Activated CD8-positive, alpha-beta T cell treated with anti-CD3 and anti-CD28 coated beads, Interleukin-2, amount 10 ng/mL, durations not matched to agents 7 days and 5 days (primary cell): Measurements from ENCODE around the gene PFKL. TPM values are rescaled to one million over a fixed set of nuclear protein-coding genes. Genes with fewer than 3 reads are reported as not detected.
A peak's percentile ranks its signal among the peaks of the same experiment; 100 is the strongest.

Experiments
- ATAC-seq: fragments of 150-1000 bp; cut with Tn5 transposase; one replicate; pipeline ENCODE4 v1.10.0; 2021; ENCODE audit warnings: moderate library complexity
- CTCF ChIA-PET: fragments of 350-600 bp; sonication (Branson Sonifier 250); formaldehyde crosslinking; loops from one replicate; lab custom pipeline; 2021; ENCODE audit warnings: antibody characterized with exemption; lab: Charles Lee
- POLR2A ChIA-PET: fragments of 350-600 bp; sonication (Branson Sonifier 250); formaldehyde crosslinking; loops from one replicate; lab custom pipeline; 2021; ENCODE audit warnings: antibody characterized with exemption; lab: Charles Lee
- DNase-seq: peaks from one replicate; pipeline ENCODE4 v3.0.0-alpha.2; 2020
- H3K27ac Mint-ChIP-seq: one replicate; pipeline ENCODE4 v1.8.0; 2021; ENCODE audit warnings: mild to moderate bottlenecking, mixed read lengths
- H3K27me3 Mint-ChIP-seq: one replicate; pipeline ENCODE4 v1.8.0; 2021; ENCODE audit warnings: low read depth, mixed read lengths
- H3K36me3 Mint-ChIP-seq: one replicate; pipeline ENCODE4 v1.8.0; 2021; ENCODE audit warnings: low read depth, mixed read lengths
- H3K4me1 Mint-ChIP-seq: one replicate; pipeline ENCODE4 v1.8.0; 2021; ENCODE audit warnings: low read depth, mixed read lengths
- H3K4me3 Mint-ChIP-seq: one replicate; pipeline ENCODE4 v1.8.0; 2021; ENCODE audit warnings: mild to moderate bottlenecking, mixed read lengths
- H3K9me3 Mint-ChIP-seq: one replicate; pipeline ENCODE4 v1.8.0; 2022; ENCODE audit warnings: mixed read lengths; ENCODE audit not compliant: insufficient read depth
- total RNA-seq, 2 experiments: library from RNA; stranded (reverse); gene quantifications; one replicate each; pipeline ENCODE4 v1.2.3, GENCODE V29; 2021

The PFKL gene
- total RNA-seq, 2 experiments from 2014 or later, result 191 to 199 TPM

DNA sequence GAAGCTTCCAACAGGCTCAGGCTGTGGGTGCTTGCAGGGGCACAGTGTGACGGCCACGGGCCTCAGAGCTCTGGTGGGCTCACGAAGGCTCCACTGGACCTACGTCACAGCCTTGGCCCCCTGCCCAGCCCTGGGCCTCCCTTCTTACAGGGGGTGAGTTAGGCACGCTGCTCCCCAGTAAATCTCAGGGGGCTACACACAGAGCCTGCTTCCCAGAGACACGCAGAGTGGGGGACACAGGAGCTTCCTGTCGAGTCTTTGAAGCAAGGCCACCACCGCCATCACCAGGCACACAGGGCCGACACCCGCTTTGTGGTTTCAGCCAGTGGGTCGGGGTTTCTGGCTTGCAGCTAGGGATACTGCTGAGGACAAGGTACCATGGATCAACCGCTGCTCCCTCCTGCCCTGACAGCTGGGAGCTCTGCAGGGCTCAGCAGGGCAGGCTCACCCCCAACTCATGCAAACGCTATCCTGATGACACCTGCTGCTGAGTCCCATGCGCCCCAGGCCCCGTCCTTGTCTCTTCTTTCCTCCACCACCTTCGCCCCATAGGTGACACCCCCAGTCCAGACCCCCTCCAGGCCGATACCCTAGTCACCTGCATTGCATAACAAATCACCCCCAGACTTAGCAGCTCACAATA, 44.8 kb downstream of the PFKL start:
- Mint-ChIP-seq H3K9me3 (no peaks in the 10 kb centered on the region), H3K27me3 (peaks cover 15% of the 10 kb centered on the region), H3K27ac (peak overlapping the region; percentile 33), H3K4me3 (no peak overlapping the region), H3K4me1 (peaks cover 26% of the 10 kb centered on the region), H3K36me3 (no peaks in the 10 kb centered on the region)
- ChIA-PET POLR2A (interaction anchor here (1.9 kb wide), 1 partner anchor 9 kb away, joined by 4 read pairs; the partner anchor contains the start of gene TRPM2), CTCF (interaction anchor here (0.8 to 1.8 kb wide), 3 partner anchors 9 to 449 kb away, joined by 3 to 5 read pairs (median 4); partner anchors contain the start of gene TRPM2)
- ATAC-seq (no peak), DNase-seq (no peak)

DNA sequence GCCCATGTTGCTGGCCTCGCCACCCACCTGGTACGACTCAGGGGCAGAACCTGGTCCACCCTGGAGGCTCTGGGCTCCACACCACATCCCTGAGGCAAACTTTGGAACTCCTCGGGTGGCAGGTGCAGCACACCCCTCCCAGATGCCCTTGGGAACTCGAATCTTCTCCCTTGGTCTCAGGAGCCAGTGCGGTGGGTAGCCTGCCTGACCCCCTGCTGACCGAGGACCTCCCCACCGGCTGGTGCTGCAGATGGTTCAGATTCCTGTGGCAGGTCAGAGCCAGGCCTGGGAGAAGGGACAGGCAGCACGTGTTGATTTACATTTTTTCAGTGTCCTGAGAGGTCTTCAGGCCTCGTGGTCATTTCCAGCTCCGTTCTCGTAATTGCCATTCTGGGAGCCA, 45.6 kb downstream of the PFKL start:
- Mint-ChIP-seq H3K9me3 (no peaks in the 10 kb centered on the region), H3K36me3 (no peaks in the 10 kb centered on the region), H3K27ac (no peak overlapping the region), H3K4me1 (peaks cover 18% of the 10 kb centered on the region), H3K4me3 (no peak overlapping the region), H3K27me3 (peaks cover 15% of the 10 kb centered on the region)
- ChIA-PET POLR2A (interaction anchor here (1.9 kb wide), 1 partner anchor 8 kb away, joined by 4 read pairs; the partner anchor contains the start of gene TRPM2), CTCF (no interaction called here)
- no peak for DNase-seq
- ATAC-seq, result no peak

DNA sequence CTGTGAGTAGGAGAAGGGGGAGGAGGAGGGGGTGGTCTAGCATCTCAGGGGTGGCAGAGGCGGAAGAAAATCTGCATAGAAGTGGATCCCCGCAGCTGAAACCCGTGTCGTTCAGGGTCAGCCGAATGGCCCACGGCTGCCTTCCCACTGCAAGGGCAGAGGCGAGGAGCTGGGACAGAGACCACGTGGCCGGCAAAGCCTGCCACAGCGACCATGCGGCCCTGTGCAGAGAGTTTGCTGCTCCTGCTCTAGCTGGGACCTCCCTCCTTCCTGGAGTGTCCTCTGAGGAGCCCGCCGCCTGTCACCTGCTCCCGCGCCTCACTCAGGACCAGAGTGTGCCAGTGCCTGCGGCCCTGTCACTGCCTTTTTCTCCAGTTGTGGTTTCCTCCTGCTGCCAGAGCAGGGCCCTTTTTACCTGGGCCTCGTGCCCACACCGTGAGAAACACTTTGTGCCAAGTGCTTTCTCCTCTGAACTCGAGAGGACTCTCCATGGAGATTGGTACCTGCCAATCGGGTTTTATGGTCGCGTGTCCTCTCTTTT, 48.1 kb downstream of the PFKL start:
- ChIA-PET CTCF (no interaction called here), POLR2A (no interaction called here)
- peaks cover 28% of the 10 kb centered on the region for H3K4me1 Mint-ChIP-seq
- peaks cover 3% of the 10 kb centered on the region for H3K36me3 Mint-ChIP-seq
- H3K27me3 Mint-ChIP-seq, result peaks cover 19% of the 10 kb centered on the region
- no peak overlapping the region for H3K27ac Mint-ChIP-seq
- H3K4me3 Mint-ChIP-seq, result no peak overlapping the region
- ATAC-seq (no peak), DNase-seq (no peak)
- H3K9me3 Mint-ChIP-seq, result no peaks in the 10 kb centered on the region

DNA sequence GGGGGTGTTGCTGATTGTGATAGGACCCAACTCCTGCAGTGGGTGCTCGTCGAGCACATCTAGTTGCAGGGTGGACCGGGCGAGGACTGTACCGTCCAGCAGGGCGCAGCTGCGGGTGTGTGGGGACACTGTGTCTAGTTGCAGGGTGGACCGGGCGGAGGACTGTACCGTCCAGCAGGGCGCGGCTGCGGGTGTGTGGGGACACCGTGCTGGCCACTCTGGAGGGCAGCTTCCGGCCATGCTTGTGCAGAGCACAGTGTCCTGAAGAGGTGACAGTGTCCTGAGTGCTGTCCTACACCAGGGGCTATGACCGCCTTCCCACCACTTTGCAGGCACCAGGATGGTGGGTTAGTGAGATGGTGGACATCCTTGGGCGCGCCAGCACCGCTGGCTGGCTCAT, 49.0 kb downstream of the PFKL start:
- POLR2A ChIA-PET, result no interaction called here
- Mint-ChIP-seq H3K4me1 (peaks cover 33% of the 10 kb centered on the region), H3K36me3 (peaks cover 12% of the 10 kb centered on the region), H3K4me3 (no peak overlapping the region), H3K27me3 (peaks cover 19% of the 10 kb centered on the region), H3K27ac (no peak overlapping the region), H3K9me3 (no peaks in the 10 kb centered on the region)
- DNase-seq (no peak), ATAC-seq (no peak)
- CTCF ChIA-PET, result no interaction called here

DNA sequence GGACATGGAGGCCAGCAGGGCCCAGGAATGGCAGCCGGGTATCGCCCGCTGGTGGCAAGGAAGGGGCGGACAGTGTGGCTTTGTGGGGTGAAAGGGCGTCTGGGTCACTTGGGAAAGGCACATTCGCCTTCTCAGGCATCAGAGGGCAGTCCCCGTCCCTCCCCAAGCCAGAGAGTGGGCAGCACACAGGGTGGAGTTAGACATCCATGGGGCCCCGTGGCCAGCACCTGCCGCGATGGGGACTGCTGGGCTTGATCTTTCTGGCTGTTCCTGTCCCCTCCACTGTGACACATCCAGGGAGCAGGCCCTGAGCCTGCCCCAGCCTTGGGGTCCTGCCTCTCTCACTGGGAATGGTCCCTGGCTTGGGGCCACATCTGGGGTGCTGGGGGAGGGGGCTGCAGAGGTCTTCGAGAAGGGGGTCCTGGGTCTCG, 49.6 kb downstream of the PFKL start:
- Mint-ChIP-seq H3K27ac (no peak overlapping the region), H3K4me3 (no peak overlapping the region), H3K4me1 (peaks cover 38% of the 10 kb centered on the region), H3K27me3 (peaks cover 19% of the 10 kb centered on the region), H3K36me3 (peaks cover 17% of the 10 kb centered on the region), H3K9me3 (peaks cover 3% of the 10 kb centered on the region)
- ATAC-seq (no peak), DNase-seq (no peak)
- ChIA-PET POLR2A (no interaction called here), CTCF (no interaction called here)

DNA sequence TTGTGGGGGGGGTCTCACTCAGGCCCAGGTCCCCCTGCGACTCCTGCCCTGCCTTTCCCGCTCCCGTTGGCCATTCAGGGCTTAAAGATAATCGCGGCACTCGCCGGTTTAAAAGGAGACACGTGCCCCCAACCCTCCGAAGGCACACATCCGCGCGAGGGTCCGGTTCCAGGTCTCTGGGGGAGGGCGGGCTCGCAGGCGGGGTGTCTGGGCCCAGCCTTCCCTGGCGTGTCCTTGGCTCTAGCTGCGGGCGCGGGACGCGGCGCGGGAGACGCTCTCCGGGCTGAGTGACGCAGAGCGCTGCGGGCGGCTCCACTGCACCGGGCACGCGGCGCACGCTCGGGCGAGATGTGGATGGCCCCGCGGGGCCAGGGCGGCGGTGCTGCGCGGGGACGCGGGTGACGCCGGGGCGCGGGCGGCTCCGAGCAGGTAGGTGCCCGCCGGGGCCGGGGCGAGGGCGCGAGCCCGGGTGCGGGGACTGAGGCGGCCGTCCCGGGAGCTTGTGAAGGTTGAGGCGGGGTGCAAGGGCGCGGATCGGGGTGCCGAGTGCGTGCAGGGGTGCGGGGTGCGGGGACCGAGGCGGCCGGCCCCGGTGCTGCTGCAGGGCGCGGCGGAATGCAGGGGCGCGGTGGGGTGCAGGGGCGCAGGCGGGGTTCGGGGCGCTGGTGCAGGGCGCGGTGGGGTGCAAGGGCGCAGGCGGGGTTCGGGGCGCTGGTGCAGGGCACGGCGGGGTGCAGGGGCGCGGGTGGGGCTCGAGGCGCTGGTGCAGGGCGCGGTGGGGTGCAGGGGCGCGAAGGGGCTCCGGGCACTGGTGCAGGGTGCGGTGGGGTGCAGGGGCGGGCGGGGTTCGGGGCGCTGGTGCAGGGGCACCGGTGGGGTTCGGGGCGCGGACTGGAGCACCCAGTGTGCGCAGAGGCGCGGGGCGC, 50.3 kb downstream of the PFKL start:
- ATAC-seq, result no peak
- Mint-ChIP-seq H3K9me3 (peaks cover 3% of the 10 kb centered on the region), H3K27ac (no peak overlapping the region), H3K27me3 (peaks cover 19% of the 10 kb centered on the region), H3K36me3 (peaks cover 24% of the 10 kb centered on the region), H3K4me3 (no peak overlapping the region), H3K4me1 (peaks cover 42% of the 10 kb centered on the region)
- ChIA-PET CTCF (no interaction called here), POLR2A (no interaction called here)
- no peak for DNase-seq

DNA sequence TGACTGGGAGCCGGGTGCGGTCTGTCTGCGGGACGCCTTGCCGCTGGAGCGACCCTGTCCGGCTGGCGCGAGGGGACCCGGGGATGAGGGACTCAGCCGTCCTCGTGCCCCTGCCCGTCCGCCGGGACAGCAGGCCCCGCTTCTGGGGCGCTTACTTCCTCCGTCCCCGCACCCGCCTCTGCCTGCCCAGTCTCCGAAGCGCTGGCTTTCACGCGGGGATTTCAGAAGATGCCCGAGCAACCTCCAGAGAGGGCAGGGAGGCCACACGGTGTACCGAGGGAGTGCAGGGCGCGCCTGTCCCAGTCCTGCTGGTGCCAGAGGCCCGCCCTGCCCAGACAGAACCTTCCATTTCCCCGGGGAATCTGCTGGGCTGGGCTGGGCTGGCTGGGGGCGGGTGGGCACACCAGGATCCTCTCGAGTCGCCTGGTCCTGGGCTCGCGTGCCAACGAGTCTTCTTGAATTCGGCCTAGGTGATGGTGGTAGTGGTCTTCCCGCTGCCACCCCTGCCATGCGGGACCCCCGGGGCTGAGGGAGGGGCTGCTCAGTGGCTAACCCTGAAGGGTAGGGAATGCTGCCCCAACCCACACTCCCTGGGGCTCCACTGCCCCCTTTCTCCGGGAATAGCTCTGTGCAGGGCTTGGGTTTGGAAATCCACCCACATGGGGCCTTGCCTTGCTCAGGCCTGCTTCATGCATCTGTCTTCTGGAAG, 51.1 kb downstream of the PFKL start:
- POLR2A ChIA-PET, result no interaction called here
- peaks cover 3% of the 10 kb centered on the region for H3K9me3 Mint-ChIP-seq

DNA sequence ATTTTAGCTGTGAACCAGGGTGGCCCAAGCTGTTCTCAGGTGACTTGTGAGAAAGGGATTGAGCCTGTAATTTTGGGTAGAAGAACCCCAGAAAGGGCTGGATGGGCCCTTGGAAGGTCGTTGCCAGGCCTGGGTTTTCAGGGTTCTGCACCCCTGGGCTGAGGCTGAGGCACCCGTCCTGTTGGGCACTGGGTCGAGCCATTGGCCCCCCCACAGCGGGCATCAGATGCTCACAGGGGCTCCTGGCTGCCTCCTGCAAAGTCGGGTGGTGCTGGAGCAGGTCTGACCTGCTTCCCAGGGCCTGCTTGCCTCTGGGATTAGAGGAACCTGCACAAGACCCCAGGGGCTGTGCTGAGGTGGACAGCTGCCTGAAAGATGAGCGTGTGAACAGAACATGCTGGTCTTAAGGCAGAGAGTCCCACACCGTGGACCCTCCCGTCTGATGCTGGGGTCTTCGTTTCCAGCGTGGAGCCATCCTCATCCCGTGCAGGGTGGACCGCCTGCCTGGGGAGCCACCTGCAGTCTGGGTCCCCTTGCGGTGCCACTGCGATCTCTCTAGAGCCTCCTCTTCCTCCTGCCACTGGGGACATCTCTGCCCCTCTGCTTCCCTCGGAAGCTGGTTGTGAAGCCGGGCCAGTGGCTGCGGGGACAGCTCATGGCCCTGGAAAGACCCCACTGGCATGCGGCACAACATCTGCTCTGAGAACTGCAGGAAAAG, 51.8 kb downstream of the PFKL start:
- POLR2A ChIA-PET, result no interaction called here
- H3K27me3 Mint-ChIP-seq, result peaks cover 14% of the 10 kb centered on the region
- ATAC-seq, result no peak
- peaks cover 38% of the 10 kb centered on the region for H3K36me3 Mint-ChIP-seq
- CTCF ChIA-PET, result interaction anchor here (1.1 kb wide), 1 partner anchor 12 kb away, joined by 5 read pairs; no protein-coding TSS in a partner anchor
- DNase-seq, result no peak
- peaks cover 3% of the 10 kb centered on the region for H3K9me3 Mint-ChIP-seq
- peaks cover 56% of the 10 kb centered on the region for H3K4me1 Mint-ChIP-seq
- no peak overlapping the region for H3K27ac Mint-ChIP-seq
- no peak overlapping the region for H3K4me3 Mint-ChIP-seq

More for the DNA sequence above, 51.1 kb downstream of the PFKL start:
- no peak overlapping the region for H3K27ac Mint-ChIP-seq
- peaks cover 31% of the 10 kb centered on the region for H3K36me3 Mint-ChIP-seq
- ATAC-seq (no peak), DNase-seq (no peak)
- H3K27me3 Mint-ChIP-seq, result peaks cover 19% of the 10 kb centered on the region
- no peak overlapping the region for H3K4me3 Mint-ChIP-seq
- CTCF ChIA-PET, result interaction anchor here (1.1 kb wide), 1 partner anchor 11 kb away, joined by 5 read pairs; no protein-coding TSS in a partner anchor
- peaks cover 49% of the 10 kb centered on the region for H3K4me1 Mint-ChIP-seq

DNA sequence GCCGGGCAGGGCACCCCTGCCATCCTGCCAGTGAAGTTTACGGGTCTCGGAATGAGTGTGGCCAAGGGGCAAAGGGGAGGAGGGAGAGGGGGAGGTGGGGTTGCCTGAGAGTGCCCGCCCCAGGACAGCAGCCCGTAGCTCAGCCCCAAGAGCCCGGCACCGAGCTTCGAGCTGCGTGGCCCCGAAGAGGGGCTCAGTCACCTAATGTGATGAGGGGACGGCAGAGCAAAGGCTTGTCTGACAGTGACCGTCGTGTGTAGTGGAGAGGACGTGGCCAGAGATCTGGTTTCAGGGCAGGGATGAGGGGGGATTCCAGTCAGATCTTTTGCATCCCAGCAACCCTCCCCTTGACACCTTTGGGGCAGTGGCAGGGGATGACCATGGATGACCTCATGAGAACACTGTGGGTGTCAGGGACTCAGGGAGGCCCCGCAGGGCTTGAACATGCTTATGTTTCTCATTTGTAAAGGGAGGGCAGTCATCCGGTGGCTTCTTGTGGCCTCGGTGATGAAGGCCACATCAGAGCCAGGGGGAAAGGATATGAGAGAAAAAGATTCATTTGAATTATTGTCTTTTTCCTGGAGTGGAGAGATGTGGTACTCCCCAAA, 52.5 kb downstream of the PFKL start:
- ATAC-seq (no peak), DNase-seq (peak; percentile 54)
- Mint-ChIP-seq H3K4me3 (peak overlapping the region; percentile 76), H3K36me3 (peaks cover 45% of the 10 kb centered on the region), H3K9me3 (peaks cover 3% of the 10 kb centered on the region), H3K4me1 (peaks cover 63% of the 10 kb centered on the region), H3K27me3 (peaks cover 11% of the 10 kb centered on the region), H3K27ac (peak overlapping the region; percentile 83)
- POLR2A ChIA-PET, result interaction anchor here (1.3 to 1.5 kb wide), 2 partner anchors 8 to 13 kb away, joined by 4 to 10 read pairs; partner anchors contain the start of gene CFAP410
- CTCF ChIA-PET, result interaction anchor here (0.7 to 1.2 kb wide), 3 partner anchors 12 to 128 kb away, joined by 3 to 4 read pairs (median 4); no protein-coding TSS in a partner anchor

DNA sequence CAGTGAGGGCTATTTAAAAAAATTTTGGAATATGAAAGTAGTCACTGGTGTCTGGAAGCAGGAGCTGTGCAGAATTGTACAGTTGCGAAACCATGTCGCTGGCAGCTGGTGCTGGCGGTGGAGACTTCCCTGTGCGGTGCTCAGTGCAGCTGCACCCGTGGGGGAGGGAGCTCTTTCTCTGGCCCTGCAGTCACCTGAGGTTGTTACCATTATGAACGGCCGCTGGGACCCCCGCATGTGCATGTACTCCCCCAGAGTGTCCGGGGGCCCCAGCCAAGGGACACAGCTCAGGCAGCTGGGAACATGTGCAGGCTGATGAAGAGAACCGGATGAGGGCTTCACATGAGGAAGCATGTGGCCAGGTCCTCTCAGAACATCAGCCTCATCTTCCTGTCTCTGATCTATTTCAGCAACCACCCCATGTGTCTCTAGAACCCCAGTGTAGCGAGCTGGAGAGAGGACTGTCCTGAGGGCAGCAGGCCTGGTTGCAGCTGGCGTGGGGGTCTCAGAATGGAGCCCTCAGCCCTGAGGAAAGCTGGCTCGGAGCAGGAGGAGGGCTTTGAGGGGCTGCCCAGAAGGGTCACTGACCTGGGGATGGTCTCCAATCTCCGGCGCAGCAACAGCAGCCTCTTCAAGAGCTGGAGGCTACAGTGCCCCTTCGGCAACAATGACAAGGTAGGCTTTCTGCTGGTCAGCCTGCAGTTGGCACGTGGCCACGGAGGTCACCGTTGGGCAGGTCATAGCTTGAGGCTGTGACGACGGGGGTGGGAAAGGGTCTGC, 53.5 kb downstream of the PFKL start, which contains the start of gene TRPM2:
Gene TRPM2, plus strand, starts transcription at position 431 of the 780 bp plus-strand sequence. Its CDS starts 80 bp downstream, at position 511.
- peaks cover 54% of the 10 kb centered on the region for H3K36me3 Mint-ChIP-seq
- peaks cover 60% of the 10 kb centered on the region for H3K4me1 Mint-ChIP-seq
- peak within 1 kb of the TSS; percentile 83 for H3K27ac Mint-ChIP-seq
- peaks cover 5% of the 10 kb centered on the region for H3K27me3 Mint-ChIP-seq
- POLR2A ChIA-PET, result interaction anchor here (1.0 to 1.5 kb wide), 3 partner anchors 9 to 22 kb away, joined by 3 to 10 read pairs (median 4); partner anchors contain the start of gene CFAP410
- peak; percentile 83 for ATAC-seq
- CTCF ChIA-PET, result interaction anchor here (0.7 to 1.5 kb wide), 10 partner anchors 9 to 574 kb away, joined by 3 to 6 read pairs (median 3); no protein-coding TSS in a partner anchor
- peaks cover 3% of the 10 kb centered on the region for H3K9me3 Mint-ChIP-seq
- peak within 1 kb of the TSS; percentile 76 for H3K4me3 Mint-ChIP-seq
- peak; percentile 74 for DNase-seq
